ENCODE data around the gene ACY1.

Gene ACY1

GRCh38 chr3:51982838-51983577 is at the start of gene ACY1:
Gene ACY1 (plus strand): TSS chr3:51983535. CDS start chr3:51984065, 530 bp downstream.
- peak; percentile 64 to 76 for DNase-seq

DNA sequence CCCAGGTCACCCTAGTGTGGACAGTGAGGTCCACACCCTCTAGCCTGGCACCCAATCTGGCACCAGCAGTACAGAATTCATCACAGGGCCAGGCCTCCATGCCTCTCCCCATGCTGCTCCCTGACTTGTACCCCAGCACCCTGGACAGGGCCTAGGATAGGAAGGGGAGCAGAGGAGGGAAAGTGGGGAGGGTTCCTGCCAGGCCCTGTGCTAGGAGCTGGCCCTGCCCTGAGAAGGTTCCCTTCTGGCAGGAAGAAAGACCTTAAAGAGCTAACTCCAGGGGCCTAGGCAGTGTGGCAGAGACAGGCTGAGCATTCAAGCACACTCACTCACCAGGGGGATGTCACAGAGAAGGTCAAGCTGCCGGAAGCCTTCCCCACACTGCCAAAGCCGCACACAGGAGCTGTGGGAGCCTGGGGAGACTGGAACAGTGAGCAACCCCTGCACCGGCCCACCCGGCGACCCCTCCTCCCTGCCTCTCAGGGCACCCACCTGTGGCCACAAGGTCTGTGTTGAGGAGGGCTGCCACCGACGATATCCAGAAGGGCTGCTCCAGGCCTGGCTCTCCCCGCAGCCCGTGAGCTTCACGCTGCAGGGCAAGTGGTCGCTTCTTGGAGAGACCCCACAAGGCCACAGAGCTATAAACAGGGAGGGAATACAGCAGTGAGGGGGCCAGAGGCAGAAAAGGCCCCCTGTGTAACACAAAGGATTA is 49.0 kb upstream of the ACY1 start:
- DNase-seq: no peak

- no peak for DNase-seq
These were observed 48.1 kb upstream of the ACY1 start for GRCh38 chr3:51934991-51935885.

GRCh38 chr3:51935886-51936755 is 47.2 kb upstream of the ACY1 start:
- DNase-seq: no peak

DNA sequence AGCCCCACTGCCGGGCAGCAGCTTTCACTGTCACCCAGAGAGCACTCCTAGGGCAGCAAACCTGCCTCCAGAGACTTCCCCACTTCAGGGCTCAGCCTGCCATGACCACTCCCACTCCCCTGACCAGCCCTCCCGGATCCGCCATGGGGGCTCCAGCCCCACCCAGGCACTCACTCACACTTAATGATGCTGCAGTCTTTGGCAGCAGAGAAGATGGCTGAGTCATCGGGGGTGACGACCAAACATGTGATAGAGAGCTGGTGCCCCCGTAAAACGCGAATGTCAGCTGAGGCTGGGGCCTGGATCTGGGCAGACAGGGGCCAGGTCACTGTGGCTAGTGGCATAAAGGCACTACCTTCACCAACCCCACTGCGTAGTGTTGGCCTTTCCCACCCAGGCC is 46.3 kb upstream of the ACY1 start:
- no peak for DNase-seq

GRCh38 chr3:51937611-51938450 is 45.5 kb upstream of the ACY1 start:
- DNase-seq: no peak

GRCh38 chr3:51938780-51939425 is 44.4 kb upstream of the ACY1 start:
- no peak for DNase-seq

DNA sequence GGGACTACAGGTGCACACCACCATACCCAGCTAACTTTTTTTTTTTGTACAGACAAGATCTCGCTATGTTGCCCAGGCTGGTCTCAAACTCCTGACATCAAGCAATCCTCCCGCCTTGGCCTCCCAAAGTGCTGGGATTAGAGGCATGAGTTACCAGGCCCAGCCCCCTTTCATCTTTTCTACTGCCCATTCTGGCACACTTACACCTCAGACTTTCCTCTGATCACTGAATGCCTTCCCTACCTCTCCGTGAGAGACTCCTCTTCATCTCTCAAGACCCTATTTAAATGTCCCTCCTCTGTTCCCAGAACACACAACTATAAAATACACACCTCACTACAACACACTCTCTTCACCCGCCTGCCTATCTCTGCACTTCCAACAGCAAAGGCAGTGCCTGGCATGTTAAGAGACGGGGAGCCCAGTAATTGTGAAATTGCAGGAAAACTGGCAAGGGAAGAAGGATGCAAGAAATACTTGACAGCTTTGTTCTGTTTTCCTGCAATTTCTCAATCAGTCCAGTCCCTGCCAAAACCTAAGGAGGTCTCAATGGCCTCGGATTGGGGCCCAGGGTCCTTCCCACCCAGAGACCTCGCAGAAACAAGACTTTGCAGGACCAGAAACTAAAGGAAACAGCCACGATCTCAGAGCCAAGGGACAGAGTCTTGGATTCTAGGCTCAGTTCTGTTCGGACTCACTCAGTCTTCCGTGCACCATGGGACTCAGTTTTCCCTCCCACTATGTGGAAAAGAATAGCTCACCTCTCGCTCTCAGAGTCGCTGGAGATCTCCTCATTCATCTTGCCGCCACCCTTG is 42.5 kb upstream of the ACY1 start:
- DNase-seq: no peak

DNA sequence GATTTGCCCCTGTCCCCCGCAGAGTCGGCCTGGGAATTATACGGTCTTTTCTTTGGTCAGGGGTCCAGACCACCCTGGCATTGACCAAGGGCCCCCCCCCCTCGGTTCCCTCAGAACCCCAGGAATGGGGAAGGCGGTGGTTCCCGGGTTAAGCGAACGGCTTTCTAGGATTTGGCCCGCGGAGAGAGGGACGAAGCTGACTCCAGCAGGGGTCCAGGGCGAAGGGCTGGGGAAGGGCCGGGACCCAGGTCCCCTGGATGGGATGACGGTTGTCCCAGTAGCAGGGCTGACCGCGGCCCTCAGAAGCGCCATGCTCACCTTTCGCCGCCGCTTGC is 41.9 kb upstream of the ACY1 start:
- no peak for DNase-seq

GRCh38 chr3:51941798-51942602 is 41.3 kb upstream of the ACY1 start, which contains the start of the genes PARP3 and RRP9:
Gene PARP3 (plus strand): TSS chr3:51942363. CDS start chr3:51943356, 993 bp downstream.
Gene RRP9 (minus strand): TSS chr3:51941904. CDS start chr3:51941867, 37 bp downstream.
- peak; percentile 100 for DNase-seq

DNA sequence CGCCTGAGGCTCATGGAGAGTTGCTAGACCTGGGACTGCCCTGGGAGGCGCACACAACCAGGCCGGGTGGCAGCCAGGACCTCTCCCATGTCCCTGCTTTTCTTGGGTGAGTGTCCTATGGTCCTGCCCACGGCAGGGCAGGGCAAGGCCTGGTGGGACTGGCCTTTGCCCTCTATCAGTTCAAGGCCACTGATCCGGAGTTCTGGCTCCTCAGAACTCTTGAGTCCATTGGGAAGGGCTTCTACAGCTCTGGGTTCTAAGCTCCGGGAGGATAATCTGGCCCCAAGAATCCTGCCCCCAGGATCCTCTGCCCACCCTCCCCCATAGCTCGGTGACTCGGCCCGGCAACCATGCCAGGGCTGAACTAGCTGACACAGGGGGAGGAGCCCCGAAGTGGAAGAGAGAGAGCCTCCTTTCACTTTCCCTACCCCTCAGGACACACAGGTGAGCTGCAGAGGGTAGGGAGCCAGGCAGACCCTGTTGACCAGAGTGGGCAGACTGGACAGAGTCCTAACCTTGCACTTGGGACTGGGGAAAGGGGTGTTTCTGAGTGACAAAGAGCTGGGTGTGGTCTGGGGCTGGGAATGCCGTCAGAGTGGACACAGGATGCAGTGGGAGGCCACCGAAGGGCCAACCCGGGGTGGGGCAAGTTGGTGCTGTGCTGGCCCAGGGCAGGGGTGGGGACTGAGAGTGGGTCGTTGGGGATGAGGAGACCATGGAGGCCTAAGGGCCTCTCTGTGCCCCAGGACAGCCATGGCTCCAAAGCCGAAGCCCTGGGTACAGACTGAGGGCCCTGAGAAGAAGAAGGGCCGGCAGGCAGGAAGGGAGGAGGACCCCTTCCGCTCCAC is 40.5 kb upstream of the ACY1 start:
- peak; percentile 52 to 63 for DNase-seq

GRCh38 chr3:51943451-51944391 is 39.6 kb upstream of the ACY1 start:
- DNase-seq: no peak

- DNase-seq: no peak
These were observed 38.8 kb upstream of the ACY1 start for GRCh38 chr3:51944451-51945021.

DNA sequence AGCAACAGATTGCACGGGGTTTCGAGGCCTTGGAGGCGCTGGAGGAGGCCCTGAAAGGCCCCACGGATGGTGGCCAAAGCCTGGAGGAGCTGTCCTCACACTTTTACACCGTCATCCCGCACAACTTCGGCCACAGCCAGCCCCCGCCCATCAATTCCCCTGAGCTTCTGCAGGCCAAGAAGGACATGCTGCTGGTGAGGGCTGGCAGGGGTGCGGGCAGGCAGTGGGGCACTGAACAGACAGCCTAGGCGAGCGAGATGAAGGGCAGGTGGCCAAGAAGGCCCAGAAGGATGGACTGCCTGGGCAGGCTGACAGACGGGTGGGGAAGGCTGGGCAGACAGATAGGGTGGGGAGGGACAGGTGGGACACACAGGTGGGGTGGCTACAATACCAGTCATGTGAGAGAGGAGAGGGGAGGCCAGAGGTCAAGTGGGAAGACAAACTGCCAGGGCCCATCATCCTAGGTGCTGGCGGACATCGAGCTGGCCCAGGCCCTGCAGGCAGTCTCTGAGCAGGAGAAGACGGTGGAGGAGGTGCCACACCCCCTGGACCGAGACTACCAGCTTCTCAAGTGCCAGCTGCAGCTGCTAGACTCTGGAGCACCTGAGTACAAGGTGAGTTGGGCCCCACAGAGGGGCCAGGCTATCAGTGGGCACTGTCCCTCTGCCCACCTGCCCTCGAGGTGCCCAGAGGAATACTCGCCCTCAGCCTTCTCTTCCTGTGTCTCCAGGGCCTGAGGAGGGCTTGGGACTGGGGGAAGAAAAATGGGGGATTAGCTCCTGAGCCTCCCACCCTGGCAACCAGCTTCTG is 38.1 kb upstream of the ACY1 start:
- no peak for DNase-seq

- DNase-seq: no peak
These were observed 37.2 kb upstream of the ACY1 start for GRCh38 chr3:51945926-51946705.

Data from CD4-positive, alpha-beta T cell treated with Interleukin-1 beta for 1 hour (primary cell).